Adrenal gland (tissue), 12 donors: ENCODE data around the gene CD44. TPM values are rescaled to one million over a fixed set of nuclear protein-coding genes. Genes with fewer than 3 reads are reported as not detected.

Source experiments
- DNase-seq, 7 donors: peaks; one replicate each; pipeline ENCODE4 v3.0.0-alpha.2; 2019 to 2020
- H3K27ac ChIP-seq, 5 donors: fragments of 200-600 bp; sonication (generic) in 4 of 5; 1 replicate in 3 of 5; 2 replicates in 2 of 5; pipeline versions ENCODE4 v1.5.1 to v1.8.0; 2016 to 2020; ENCODE audit warnings: mild to moderate bottlenecking in 1 of 5
- H3K27me3 ChIP-seq: fragments of 200-600 bp; 2 replicates; pipeline ENCODE4 v1.8.0; 2021
- H3K36me3 ChIP-seq, 2 donors: fragments of 200-600 bp; replicated peaks in 1 of 2; 1 replicate in 1 of 2; 2 replicates in 1 of 2; pipeline versions ENCODE4 v1.5.1 to v1.8.0; 2018 to 2022
- H3K4me1 ChIP-seq, 2 donors: fragments of 200-600 bp; replicated peaks in 1 of 2; 1 replicate in 1 of 2; 2 replicates in 1 of 2; pipeline versions ENCODE4 v1.5.1 to v1.8.0; 2018 to 2021
- H3K4me3 ChIP-seq, 4 donors: fragments of 200-600 bp; sonication (generic) in 3 of 4; one replicate each; pipeline ENCODE4 v1.5.1; 2016 to 2018
- H3K9me3 ChIP-seq, 3 donors: fragments of 200-600 bp; sonication (generic) in 1 of 3; replicated peaks in 1 of 3; 1 replicate in 2 of 3; 2 replicates in 1 of 3; pipeline versions ENCODE4 v1.5.1 to v1.8.0; 2016 to 2021
- POLR2A ChIP-seq, 2 donors: fragments of 450-650 bp; IDR thresholded peaks; one replicate each; pipeline ENCODE4 v1.6.1; 2017; ENCODE audit warnings: antibody characterized with exemption in 2 of 2, mild to moderate bottlenecking in 2 of 2, moderate library complexity in 1 of 2
- WGBS, 4 donors: extraction: QIAGEN DNeasy Blood & Tissue Kit in 2 of 4; methylation state at CpG; one replicate each; pipeline versions ENCODE4 v1.1.5 to v1.1.7; 2013 to 2017; 5-methylcytosine and 5-hydroxymethylcytosine counted together
- intact Hi-C, 2 donors: fragments of 100-400 bp; cut with DNase I; formaldehyde crosslinking; loops; one replicate each; pipeline versions ENCODE4 v1.14.1 to v1.15.0; 2022 to 2023
- polyA plus RNA-seq, 3 donors: library from polyadenylated mRNA; stranded (reverse); fragments of 200-250 nt in 2 of 3; fragments of 350-450 nt in 1 of 3; fragmentation: Illumina TruSeq in 1 of 3; extraction: RNeasy Lipid Tissue Mini Kit (QIAGEN cat#74804) in 1 of 3; gene quantifications; one replicate each; pipeline ENCODE4 v1.2.3, GENCODE V29; 2013 to 2014
- total RNA-seq, 9 donors: library from RNA; depleted of rRNA in 4 of 9; stranded (reverse); fragments of >200 nt in 4 of 9; fragments of 120-200 nt in 1 of 9; fragmentation: NEBNext Ultra II Directional in 1 of 9; extraction: Animal tissue kit (Norgen Biotek cat#: 25700) in 1 of 9; gene quantifications; one replicate each; pipeline versions ENCODE4 v1.1.0 to v1.2.4, GENCODE V29; 2013 to 2023
- TF ChIP-seq, protein P1 (sequence below), 6 experiments: fragments of 450-650 bp in 4 of 6; fragments of 200-600 bp in 2 of 6; sonication (generic) in 1 of 6; IDR thresholded peaks; 1 replicate in 5 of 6; 2 replicates in 1 of 6; pipeline versions ENCODE4 v1.5.1 to v1.8.0; 2016 to 2021; ENCODE audit warnings: antibody characterized with exemption in 6 of 6, mild to moderate bottlenecking in 2 of 6, moderate library complexity in 1 of 6
- donor health status: healthy with polysubstance abuse.
- donor health status: Bipolar disorder and iron deficiency.
- donor health status: DM: yes; HTN: yes; CAD: no.
- donor health status: DM: no; HTN: no; CAD: no.
- donor health status: DM: no; HTN: no; CAD: no.
- donor health status: DM: yes; HTN: yes; CAD: no.

The CD44 gene
- total and polyA plus RNA-seq, 12 donors: 10.2 to 110 (median 77.5) TPM

DNA sequence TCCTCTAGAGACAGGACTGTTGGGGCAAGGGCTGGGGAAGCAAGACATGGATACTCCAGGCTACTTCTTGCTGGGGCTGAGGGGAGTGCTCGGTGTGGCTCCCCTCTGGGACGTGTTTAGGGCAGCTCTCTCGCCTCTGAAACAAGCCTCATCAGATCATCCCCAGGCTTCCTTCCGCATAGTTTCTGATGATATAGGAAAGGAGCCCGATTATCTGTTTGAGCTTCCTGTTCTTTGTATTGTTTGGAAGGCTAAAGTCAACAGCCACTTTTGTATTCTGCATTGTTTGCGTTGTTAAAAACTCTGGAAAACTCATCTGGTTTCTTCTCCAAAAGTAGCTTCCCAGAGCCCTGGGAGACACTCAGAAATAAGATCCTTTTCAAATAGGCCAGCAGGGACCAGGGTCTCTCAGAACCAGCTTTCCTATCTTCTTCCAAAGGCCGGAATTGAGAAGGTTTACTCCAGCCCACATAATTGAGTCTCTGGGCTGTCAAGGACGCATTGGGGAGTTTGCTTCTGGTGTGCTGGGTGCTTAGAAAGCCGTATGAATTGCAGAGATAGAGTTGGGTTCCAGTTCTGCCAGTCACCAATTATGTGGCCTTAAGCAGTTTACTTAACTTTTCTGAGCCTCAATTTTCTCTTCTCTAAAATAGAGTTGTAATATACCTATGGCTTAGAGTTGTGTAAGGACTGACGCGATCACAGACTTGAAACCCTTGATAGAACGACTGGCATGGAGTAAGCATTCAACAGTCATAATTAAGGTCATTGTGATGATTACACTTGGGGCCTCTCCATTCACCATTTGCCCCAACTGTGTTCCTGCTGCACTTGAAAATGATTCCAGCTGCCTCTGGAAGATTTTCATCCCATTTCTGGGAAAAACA lies 19.1 kb downstream of the CD44 start:
- H3K9me3 ChIP-seq: no peaks in the 10 kb centered on the region
- peaks cover 0 to 31% of the 10 kb centered on the region in 2 donors for H3K4me1 ChIP-seq
- H3K27me3 ChIP-seq: no peaks in the 10 kb centered on the region
- peak overlapping the region in 2 of 5 donors; percentile 31 to 50 for H3K27ac ChIP-seq
- intact Hi-C loops: no loop called here
- TF ChIP-seq POLR2A (IDR thresholded peaks at IDR 0.05): no peak
- TF ChIP-seq, protein P1, sequence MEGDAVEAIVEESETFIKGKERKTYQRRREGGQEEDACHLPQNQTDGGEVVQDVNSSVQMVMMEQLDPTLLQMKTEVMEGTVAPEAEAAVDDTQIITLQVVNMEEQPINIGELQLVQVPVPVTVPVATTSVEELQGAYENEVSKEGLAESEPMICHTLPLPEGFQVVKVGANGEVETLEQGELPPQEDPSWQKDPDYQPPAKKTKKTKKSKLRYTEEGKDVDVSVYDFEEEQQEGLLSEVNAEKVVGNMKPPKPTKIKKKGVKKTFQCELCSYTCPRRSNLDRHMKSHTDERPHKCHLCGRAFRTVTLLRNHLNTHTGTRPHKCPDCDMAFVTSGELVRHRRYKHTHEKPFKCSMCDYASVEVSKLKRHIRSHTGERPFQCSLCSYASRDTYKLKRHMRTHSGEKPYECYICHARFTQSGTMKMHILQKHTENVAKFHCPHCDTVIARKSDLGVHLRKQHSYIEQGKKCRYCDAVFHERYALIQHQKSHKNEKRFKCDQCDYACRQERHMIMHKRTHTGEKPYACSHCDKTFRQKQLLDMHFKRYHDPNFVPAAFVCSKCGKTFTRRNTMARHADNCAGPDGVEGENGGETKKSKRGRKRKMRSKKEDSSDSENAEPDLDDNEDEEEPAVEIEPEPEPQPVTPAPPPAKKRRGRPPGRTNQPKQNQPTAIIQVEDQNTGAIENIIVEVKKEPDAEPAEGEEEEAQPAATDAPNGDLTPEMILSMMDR (IDR thresholded peaks at IDR 0.05): no peak
- H3K36me3 ChIP-seq: no peaks in the 10 kb centered on the region
- no peak for DNase-seq
- 79 to 84% (median 79%) methylated on average over 11 to 12 of the region's 12 CpGs for WGBS, 4 donors
- no peak overlapping the region for H3K4me3 ChIP-seq

DNA sequence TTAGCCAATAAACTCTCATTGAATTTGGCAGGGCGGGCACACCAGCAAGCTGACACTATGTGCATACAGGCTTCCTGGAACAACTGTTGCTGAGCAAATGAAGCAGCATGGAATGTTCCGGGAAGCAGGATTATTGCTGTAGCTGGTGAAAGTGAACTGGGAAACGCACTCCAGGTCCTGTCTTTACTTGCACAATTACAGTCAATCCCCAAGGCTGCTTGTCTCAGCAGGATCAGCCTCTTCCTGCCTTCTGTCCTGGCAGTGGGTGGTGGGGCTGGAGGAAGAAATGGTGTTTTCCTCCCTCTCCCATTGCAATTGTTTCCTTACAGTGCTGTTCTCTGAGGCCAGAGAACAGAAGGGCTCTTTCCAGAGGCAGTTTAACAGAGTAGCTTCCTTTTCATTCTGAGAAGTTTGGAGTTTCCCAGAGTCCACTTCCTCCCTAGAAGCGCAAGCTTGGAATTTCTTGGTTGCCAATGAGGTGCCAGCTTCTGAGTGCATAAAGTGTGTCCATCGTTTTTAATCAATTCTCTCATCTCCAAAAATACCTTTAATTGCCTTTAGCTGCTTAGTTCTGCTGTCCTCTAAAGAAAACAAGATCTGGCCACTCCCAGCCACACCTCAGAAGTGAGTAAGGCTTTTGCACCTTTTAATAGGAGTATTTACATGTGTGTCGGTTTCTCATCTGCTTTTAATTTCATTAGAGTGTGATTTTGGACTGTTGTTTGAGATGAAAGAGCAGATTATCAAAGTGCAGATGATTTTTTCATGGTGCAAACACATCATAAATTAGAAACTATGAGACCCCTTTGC lies 19.9 kb downstream of the CD44 start:
- TF ChIP-seq POLR2A (IDR thresholded peaks at IDR 0.05): no peak
- TF ChIP-seq, protein P1 (IDR thresholded peaks at IDR 0.05): no peak
- no peaks in the 10 kb centered on the region for H3K9me3 ChIP-seq
- WGBS, 4 donors: 64 to 78% (median 66%) methylated on average over 6 of the region's 6 CpGs
- peaks cover 0 to 39% of the 10 kb centered on the region in 2 donors for H3K4me1 ChIP-seq
- no peaks in the 10 kb centered on the region for H3K27me3 ChIP-seq
- H3K4me3 ChIP-seq: no peak overlapping the region
- intact Hi-C loops: no loop called here
- no peaks in the 10 kb centered on the region for H3K36me3 ChIP-seq
- DNase-seq: no peak
- peak overlapping the region in 2 of 5 donors; percentile 31 to 50 for H3K27ac ChIP-seq

DNA sequence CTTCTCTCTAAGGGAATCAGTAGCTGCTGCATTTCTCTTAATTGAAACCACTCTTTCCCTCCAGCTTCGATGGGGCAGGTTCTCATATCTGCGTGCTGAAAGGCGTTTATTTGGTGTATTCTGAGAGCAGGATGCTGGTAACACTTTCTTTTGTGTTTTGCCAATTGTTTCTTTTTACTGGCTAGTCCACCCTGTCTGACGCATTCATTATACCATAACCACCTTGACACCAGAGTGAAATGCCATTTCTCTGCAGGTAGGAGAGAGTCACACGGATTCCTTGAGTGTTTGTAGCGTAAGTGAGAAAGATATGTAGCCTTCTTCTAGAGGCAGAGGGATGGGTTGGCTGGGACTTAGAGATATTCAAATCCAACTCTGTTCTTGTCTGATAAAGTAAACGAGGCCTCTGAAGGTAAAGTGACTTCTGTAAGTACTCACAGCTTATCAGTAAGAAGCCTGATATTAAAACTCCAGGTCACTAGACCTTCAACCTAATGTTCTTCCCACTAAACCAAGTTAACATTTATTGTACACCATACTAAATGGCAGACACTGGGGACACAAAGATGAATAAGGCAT lies 21.4 kb downstream of the CD44 start:
- Histone ChIP-seq H3K4me3 (no peak overlapping the region), H3K4me1 (peaks cover 0 to 50% of the 10 kb centered on the region in 2 donors), H3K27me3 (no peaks in the 10 kb centered on the region), H3K9me3 (no peaks in the 10 kb centered on the region), H3K27ac (peak overlapping the region in 1 of 5 donors; percentile 29), H3K36me3 (no peaks in the 10 kb centered on the region)
- intact Hi-C loops: no loop called here
- no peak for DNase-seq
- TF ChIP-seq, protein P1 (IDR thresholded peaks at IDR 0.05): no peak
- TF ChIP-seq POLR2A (IDR thresholded peaks at IDR 0.05): no peak
- 83 to 88% (median 86%) methylated on average over 7 of the region's 7 CpGs for WGBS, 4 donors
